ENCODE data around the gene IFT27.

DNA sequence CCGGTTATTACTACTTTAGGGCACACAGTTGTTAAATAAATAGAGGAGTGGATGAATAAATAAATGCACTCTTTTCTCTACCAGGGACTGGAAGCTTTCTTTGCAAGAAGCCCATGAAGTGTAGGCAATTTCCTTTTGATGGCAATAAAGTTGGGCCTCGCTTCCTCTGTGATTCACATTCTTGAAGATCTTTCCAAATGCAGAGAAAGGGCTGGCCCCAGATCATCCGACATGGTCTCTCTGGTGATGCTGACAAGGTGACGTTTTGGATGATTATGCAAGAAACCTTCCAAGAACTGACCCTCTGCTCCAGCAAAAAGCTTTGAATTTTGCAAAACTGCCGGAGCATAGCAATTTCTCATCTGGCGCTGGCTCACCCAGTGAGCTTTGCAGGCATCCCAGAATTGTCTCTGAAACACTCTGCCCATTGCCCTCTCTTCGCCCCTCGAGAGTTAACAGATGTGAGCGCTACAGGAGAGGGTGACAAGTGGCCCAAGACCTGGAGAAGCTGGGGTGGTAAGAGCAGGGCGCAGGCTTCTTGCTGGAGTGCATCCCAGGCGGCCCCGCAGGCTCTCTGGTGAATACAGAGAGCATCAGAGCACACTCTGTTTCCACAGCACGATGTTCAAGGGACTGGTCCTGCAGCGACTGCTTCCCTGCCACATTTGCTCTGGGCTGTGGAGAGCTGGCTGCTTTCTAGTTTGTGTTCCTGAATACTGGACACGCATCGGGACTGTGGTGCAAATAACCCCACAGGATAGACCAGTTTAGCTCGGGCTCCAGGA is 11.5 kb upstream of the IFT27 start:
- no peak for TF ChIP-seq CTCF (IDR thresholded peaks at IDR 0.05 in 2 of 3, conservative IDR thresholded peaks at IDR 0.05 in 1 of 3; ENCODE audit: borderline replicate concordance in 1 of 3, insufficient read depth in 1 of 3, low read depth in 2 of 3, low read length in 2 of 3)
- TF ChIP-seq POLR2A (IDR thresholded peaks at IDR 0.05; ENCODE audit: borderline replicate concordance, extremely low read depth, insufficient read depth, insufficient read length) = no peak
- no peak for TF ChIP-seq ZBTB33 (IDR thresholded peaks at IDR 0.05; ENCODE audit: extremely low read depth, insufficient replicate concordance, low read length)
- no peak for TF ChIP-seq POLR2AphosphoS5 (IDR thresholded peaks at IDR 0.05; ENCODE audit: low read depth, low read length)
- TF ChIP-seq REST (IDR thresholded peaks at IDR 0.05; ENCODE audit: low read depth) = no peak
- TF ChIP-seq ELF1 (IDR thresholded peaks at IDR 0.05; ENCODE audit: borderline replicate concordance, low read depth) = no peak
- no peak for TF ChIP-seq YY1 (IDR thresholded peaks at IDR 0.05; ENCODE audit: extremely low read depth, insufficient replicate concordance, low read depth, low read length)
- TF ChIP-seq EZH2phosphoT487 (IDR thresholded peaks at IDR 0.05; ENCODE audit: borderline replicate concordance) = no peak
- TF ChIP-seq, protein P1, sequence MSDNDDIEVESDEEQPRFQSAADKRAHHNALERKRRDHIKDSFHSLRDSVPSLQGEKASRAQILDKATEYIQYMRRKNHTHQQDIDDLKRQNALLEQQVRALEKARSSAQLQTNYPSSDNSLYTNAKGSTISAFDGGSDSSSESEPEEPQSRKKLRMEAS (IDR thresholded peaks at IDR 0.05) = no peak
- TF ChIP-seq EGR1 (IDR thresholded peaks at IDR 0.05; ENCODE audit: low read depth) = no peak
- no peak for TF ChIP-seq EZH2 (IDR thresholded peaks at IDR 0.05)
- no peak for TF ChIP-seq TCF7L2 (IDR thresholded peaks at IDR 0.05; ENCODE audit: borderline replicate concordance, extremely low read depth, insufficient read depth, insufficient read length)
- no peak for TF ChIP-seq RAD21 (IDR thresholded peaks at IDR 0.05; ENCODE audit: low read depth)

Data from HCT116 (cell line).